ENCODE results near the gene ATP9B.

Gene ATP9B

GRCh38 chr18:79068937-79069716 is at the start of gene ATP9B:
ATP9B (plus strand) TSS chr18:79069394; CDS start chr18:79069411, 17 bp downstream.
- peak; percentile 96 to 99 for DNase-seq (ENCODE audit: low read depth in 2 of 2)

- DNase-seq (ENCODE audit: low read depth in 2 of 2): no peak
Measured at GRCh38 chr18:79019881-79020280, 49.3 kb upstream of the ATP9B start.

- DNase-seq (ENCODE audit: low read depth in 2 of 2): no peak
Measured at GRCh38 chr18:79022603-79023002, 46.6 kb upstream of the ATP9B start.

GRCh38 chr18:79026491-79026890 is 42.7 kb upstream of the ATP9B start:
- DNase-seq (ENCODE audit: low read depth in 2 of 2): no peak

- DNase-seq (ENCODE audit: low read depth in 2 of 2): no peak
Measured at GRCh38 chr18:79030680-79031079, 38.5 kb upstream of the ATP9B start.

- no peak for DNase-seq (ENCODE audit: low read depth in 2 of 2)
Measured at GRCh38 chr18:79042276-79042675, 26.9 kb upstream of the ATP9B start.

- DNase-seq (ENCODE audit: low read depth in 2 of 2): no peak
Measured at GRCh38 chr18:79043288-79043687, 25.9 kb upstream of the ATP9B start.

- no peak for DNase-seq (ENCODE audit: low read depth in 2 of 2)
Measured at GRCh38 chr18:79046522-79046921, 22.7 kb upstream of the ATP9B start.

GRCh38 chr18:79047556-79048244 is 21.5 kb upstream of the ATP9B start:
- DNase-seq (ENCODE audit: low read depth in 2 of 2): no peak

- no peak for DNase-seq (ENCODE audit: low read depth in 2 of 2)
Measured at GRCh38 chr18:79048245-79048632, 21.0 kb upstream of the ATP9B start.

GRCh38 chr18:79049506-79049905 is 19.7 kb upstream of the ATP9B start:
- no peak for DNase-seq (ENCODE audit: low read depth in 2 of 2)

GRCh38 chr18:79050005-79050404 is 19.2 kb upstream of the ATP9B start:
- no peak for DNase-seq (ENCODE audit: low read depth in 2 of 2)

GRCh38 chr18:79056827-79057367 is 12.3 kb upstream of the ATP9B start:
- DNase-seq (ENCODE audit: low read depth in 2 of 2): no peak

- no peak for DNase-seq (ENCODE audit: low read depth in 2 of 2)
Measured at GRCh38 chr18:79058007-79058406, 11.2 kb upstream of the ATP9B start.

- DNase-seq (ENCODE audit: low read depth in 2 of 2): no peak
Measured at GRCh38 chr18:79062806-79063205, 6.4 kb upstream of the ATP9B start.

- DNase-seq (ENCODE audit: low read depth in 2 of 2): no peak
Measured at GRCh38 chr18:79064228-79064627, 5.0 kb upstream of the ATP9B start.

GRCh38 chr18:79065802-79066201 is 3.4 kb upstream of the ATP9B start:
- no peak for DNase-seq (ENCODE audit: low read depth in 2 of 2)

- DNase-seq (ENCODE audit: low read depth in 2 of 2): no peak
Measured at GRCh38 chr18:79067611-79068010, 1.6 kb upstream of the ATP9B start.

- DNase-seq (ENCODE audit: low read depth in 2 of 2): peak; percentile 7 to 12
Measured at GRCh38 chr18:79068341-79068936, 755 bp upstream of the ATP9B start.

GRCh38 chr18:79069717-79070151 is 540 bp downstream of the ATP9B start:
- DNase-seq (ENCODE audit: low read depth in 2 of 2): no peak

GRCh38 chr18:79070486-79070885 is 1.3 kb downstream of the ATP9B start:
- DNase-seq (ENCODE audit: low read depth in 2 of 2): no peak

- no peak for DNase-seq (ENCODE audit: low read depth in 2 of 2)
Measured at GRCh38 chr18:79071037-79071436, 1.8 kb downstream of the ATP9B start.

Measured in stimulated activated CD4-positive, alpha-beta T cell treated with anti-CD3 and anti-CD28 coated beads, Interleukin-4, amount 100 ng/mL, for 48 hours (primary cell).